ENCODE data around the gene BMP8A.

BMP8A gene

GRCh38 chr1:39529901-39530535, 38.6 kb downstream of the BMP8A start:
- peak; percentile 68 for DNase-seq

GRCh38 chr1:39531526-39531925, 40.1 kb downstream of the BMP8A start:
- DNase-seq: no peak

- DNase-seq: no peak
Measured at GRCh38 chr1:39533442-39533841, 42.0 kb downstream of the BMP8A start.

- DNase-seq: no peak
Measured at GRCh38 chr1:39538531-39539251, 47.3 kb downstream of the BMP8A start.

GRCh38 chr1:39539252-39539790, 47.9 kb downstream of the BMP8A start:
- DNase-seq: peak; percentile 81

GRCh38 chr1:39540504-39541031, 49.1 kb downstream of the BMP8A start:
- no peak for DNase-seq

GRCh38 chr1:39542924-39543323, 51.5 kb downstream of the BMP8A start:
- DNase-seq: no peak

GRCh38 chr1:39544327-39544726, 52.9 kb downstream of the BMP8A start:
- peak; percentile 32 for DNase-seq

- DNase-seq: no peak
Measured at GRCh38 chr1:39545531-39545930, 54.1 kb downstream of the BMP8A start.

- DNase-seq: no peak
Measured at GRCh38 chr1:39554277-39554676, 62.8 kb downstream of the BMP8A start.

GRCh38 chr1:39561279-39561678, 69.8 kb downstream of the BMP8A start:
- no peak for DNase-seq

- no peak for DNase-seq
Measured at GRCh38 chr1:39562886-39563285, 71.5 kb downstream of the BMP8A start.

GRCh38 chr1:39563669-39564068, 72.2 kb downstream of the BMP8A start:
- DNase-seq: no peak

GRCh38 chr1:39564340-39564739, 72.9 kb downstream of the BMP8A start:
- DNase-seq: no peak

GRCh38 chr1:39564941-39565340, 73.5 kb downstream of the BMP8A start:
- DNase-seq: no peak

GRCh38 chr1:39566441-39567137, 75.2 kb downstream of the BMP8A start:
- no peak for DNase-seq

GRCh38 chr1:39567302-39567701, 75.9 kb downstream of the BMP8A start:
- DNase-seq: no peak

- DNase-seq: no peak
Measured at GRCh38 chr1:39568208-39568607, 76.8 kb downstream of the BMP8A start.

GRCh38 chr1:39569034-39569433, 77.6 kb downstream of the BMP8A start:
- no peak for DNase-seq

GRCh38 chr1:39570477-39571177, 79.2 kb downstream of the BMP8A start:
- DNase-seq: no peak

- no peak for DNase-seq
Measured at GRCh38 chr1:39571178-39571483, 79.7 kb downstream of the BMP8A start.

- DNase-seq: no peak
Measured at GRCh38 chr1:39572379-39573096, 81.1 kb downstream of the BMP8A start.

- DNase-seq: no peak
Measured at GRCh38 chr1:39573097-39573465, 81.6 kb downstream of the BMP8A start.

All from hematopoietic multipotent progenitor cell treated with erythropoietin and hydrocortisone succinate and interleukin-3 and kit ligand, for 4 days (in vitro differentiated cells).